BJ (cell line): ENCODE results near the gene RHBDD3. TPM values are rescaled to one million over a fixed set of nuclear protein-coding genes. Genes with fewer than 3 reads are reported as not detected.
A peak's percentile ranks its signal among the peaks of the same experiment; 100 is the strongest.

Experiments
- CTCF ChIA-PET: fragments of 350-600 bp; formaldehyde crosslinking; extraction: SDS; loops from one replicate; lab custom pipeline; 2021; ENCODE audit warnings: antibody characterized with exemption, inconsistent platforms; lab: Yijun Ruan, JAX
- POLR2A ChIA-PET: fragments of 300-600 bp; sonication (Branson Sonifier 250); formaldehyde crosslinking; extraction: SDS; loops from one replicate; lab custom pipeline; 2021; ENCODE audit warnings: antibody characterized with exemption; lab: Charles Lee
- DNase-seq: peaks from one replicate; pipeline ENCODE4 v3.0.0-alpha.2; 2011; ENCODE audit warnings: low read depth
- H3K27me3 ChIP-seq: 2 replicates; pipeline ENCODE4 v1.6.0; 2011; ENCODE audit warnings: low read length; ENCODE audit not compliant: control insufficient read depth, insufficient read depth
- H3K36me3 ChIP-seq: 2 replicates; pipeline ENCODE4 v1.5.1; 2011; ENCODE audit warnings: low read length; ENCODE audit not compliant: control insufficient read depth, insufficient read depth
- H3K4me3 ChIP-seq: 2 replicates; pipeline ENCODE4 v1.5.1; 2011; ENCODE audit warnings: low read depth, mild to moderate bottlenecking, control low read depth, low read length
- polyA minus RNA-seq: library from RNA; depleted of rRNA, polyadenylated mRNA; stranded (reverse); fragments of >200 nt; gene quantifications from 2 replicates; pipeline ENCODE4 v1.2.3, GENCODE V29; 2011; rRNA and poly(A)+ RNA removed
- polyA plus RNA-seq: library from polyadenylated mRNA; depleted of rRNA; stranded (reverse); fragments of >200 nt; gene quantifications from 2 replicates; pipeline ENCODE4 v1.2.3, GENCODE V29; 2011; rRNA removed
- TF ChIP-seq, protein P1 (sequence below): IDR thresholded peaks from 2 replicates; pipeline ENCODE4 v1.5.1; 2011; ENCODE audit warnings: low read depth, mild to moderate bottlenecking, control low read depth, inconsistent platforms, low read length, moderate library complexity; ENCODE audit not compliant: insufficient read depth

RHBDD3 gene
- polyA plus RNA-seq (9.1 and 15.6 TPM in 2 replicates), polyA minus RNA-seq (3.4 and 6.6 TPM in 2 replicates)

- POLR2A ChIA-PET = no interaction called here
- TF ChIP-seq, protein P1, sequence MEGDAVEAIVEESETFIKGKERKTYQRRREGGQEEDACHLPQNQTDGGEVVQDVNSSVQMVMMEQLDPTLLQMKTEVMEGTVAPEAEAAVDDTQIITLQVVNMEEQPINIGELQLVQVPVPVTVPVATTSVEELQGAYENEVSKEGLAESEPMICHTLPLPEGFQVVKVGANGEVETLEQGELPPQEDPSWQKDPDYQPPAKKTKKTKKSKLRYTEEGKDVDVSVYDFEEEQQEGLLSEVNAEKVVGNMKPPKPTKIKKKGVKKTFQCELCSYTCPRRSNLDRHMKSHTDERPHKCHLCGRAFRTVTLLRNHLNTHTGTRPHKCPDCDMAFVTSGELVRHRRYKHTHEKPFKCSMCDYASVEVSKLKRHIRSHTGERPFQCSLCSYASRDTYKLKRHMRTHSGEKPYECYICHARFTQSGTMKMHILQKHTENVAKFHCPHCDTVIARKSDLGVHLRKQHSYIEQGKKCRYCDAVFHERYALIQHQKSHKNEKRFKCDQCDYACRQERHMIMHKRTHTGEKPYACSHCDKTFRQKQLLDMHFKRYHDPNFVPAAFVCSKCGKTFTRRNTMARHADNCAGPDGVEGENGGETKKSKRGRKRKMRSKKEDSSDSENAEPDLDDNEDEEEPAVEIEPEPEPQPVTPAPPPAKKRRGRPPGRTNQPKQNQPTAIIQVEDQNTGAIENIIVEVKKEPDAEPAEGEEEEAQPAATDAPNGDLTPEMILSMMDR = no peak
- DNase-seq = no peak
- Histone ChIP-seq H3K4me3 (peak within 1 kb of the TSS; percentile 88), H3K27me3 (no peaks in the 10 kb centered on the region), H3K36me3 (peaks cover 10% of the 10 kb centered on the region)
- CTCF ChIA-PET = interaction anchor here (2.2 kb wide), 1 partner anchor 22 kb away, joined by 8 read pairs; no protein-coding TSS in a partner anchor
Observed at GRCh38 chr22:29267858-29268510, at the start of gene RHBDD3, which contains the start of gene EWSR1. Gene RHBDD3 (minus strand): TSS chr22:29267981. CDS start chr22:29265626, 2,355 bp downstream. Gene EWSR1 (plus strand): TSS chr22:29268268. CDS start chr22:29268337, 69 bp downstream.

- ChIA-PET CTCF (interaction anchor here (1.0 to 2.5 kb wide), 2 partner anchors 9 to 43 kb away, joined by 3 to 10 read pairs; no protein-coding TSS in a partner anchor), POLR2A (no interaction called here)
- no peak for DNase-seq
- H3K4me3 ChIP-seq = no peak overlapping the region
- peaks cover 4% of the 10 kb centered on the region for H3K36me3 ChIP-seq
- TF ChIP-seq, protein P1 = no peak
- peaks cover 18% of the 10 kb centered on the region for H3K27me3 ChIP-seq
Observed at GRCh38 chr22:29316141-29316828, 48.5 kb upstream of the RHBDD3 start.

- H3K36me3 ChIP-seq = peaks cover 4% of the 10 kb centered on the region
- TF ChIP-seq, protein P1 = no peak
- CTCF ChIA-PET = interaction anchor here (1.0 to 2.5 kb wide), 2 partner anchors 9 to 44 kb away, joined by 3 to 10 read pairs; no protein-coding TSS in a partner anchor
- DNase-seq = no peak
- peak within 1 kb of the TSS; percentile 19 for H3K4me3 ChIP-seq
- H3K27me3 ChIP-seq = peaks cover 18% of the 10 kb centered on the region
- POLR2A ChIA-PET = no interaction called here
Observed at GRCh38 chr22:29315286-29316140, 47.7 kb upstream of the RHBDD3 start, which contains the start of gene RASL10A. Gene RASL10A (minus strand): TSS chr22:29315697. CDS start chr22:29315246, 451 bp downstream.

GRCh38 chr22:29314537-29315285, 46.9 kb upstream of the RHBDD3 start:
- ChIA-PET POLR2A (no interaction called here), CTCF (interaction anchor here (1.2 to 2.0 kb wide), 2 partner anchors 17 to 43 kb away, joined by 4 read pairs; no protein-coding TSS in a partner anchor)
- no peak for DNase-seq
- peaks cover 18% of the 10 kb centered on the region for H3K27me3 ChIP-seq
- H3K4me3 ChIP-seq = no peak overlapping the region
- peaks cover 4% of the 10 kb centered on the region for H3K36me3 ChIP-seq
- TF ChIP-seq, protein P1 = no peak
